Measurements from ENCODE around the gene MCU. TPM values are rescaled to one million over a fixed set of nuclear protein-coding genes. Genes with fewer than 3 reads are reported as not detected.

MCU gene
- total RNA-seq, 2 donors from 2014 or later: 7.9 to 17.1 TPM

- H3K27ac ChIP-seq: no peak overlapping the region
- H3K4me1 ChIP-seq: no peaks in the 10 kb centered on the region
- TF ChIP-seq, protein P1, sequence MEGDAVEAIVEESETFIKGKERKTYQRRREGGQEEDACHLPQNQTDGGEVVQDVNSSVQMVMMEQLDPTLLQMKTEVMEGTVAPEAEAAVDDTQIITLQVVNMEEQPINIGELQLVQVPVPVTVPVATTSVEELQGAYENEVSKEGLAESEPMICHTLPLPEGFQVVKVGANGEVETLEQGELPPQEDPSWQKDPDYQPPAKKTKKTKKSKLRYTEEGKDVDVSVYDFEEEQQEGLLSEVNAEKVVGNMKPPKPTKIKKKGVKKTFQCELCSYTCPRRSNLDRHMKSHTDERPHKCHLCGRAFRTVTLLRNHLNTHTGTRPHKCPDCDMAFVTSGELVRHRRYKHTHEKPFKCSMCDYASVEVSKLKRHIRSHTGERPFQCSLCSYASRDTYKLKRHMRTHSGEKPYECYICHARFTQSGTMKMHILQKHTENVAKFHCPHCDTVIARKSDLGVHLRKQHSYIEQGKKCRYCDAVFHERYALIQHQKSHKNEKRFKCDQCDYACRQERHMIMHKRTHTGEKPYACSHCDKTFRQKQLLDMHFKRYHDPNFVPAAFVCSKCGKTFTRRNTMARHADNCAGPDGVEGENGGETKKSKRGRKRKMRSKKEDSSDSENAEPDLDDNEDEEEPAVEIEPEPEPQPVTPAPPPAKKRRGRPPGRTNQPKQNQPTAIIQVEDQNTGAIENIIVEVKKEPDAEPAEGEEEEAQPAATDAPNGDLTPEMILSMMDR (IDR thresholded peaks at IDR 0.05): no peak
- TF ChIP-seq POLR2A (IDR thresholded peaks at IDR 0.05): no peak
- no peak overlapping the region for H3K4me3 ChIP-seq
- intact Hi-C loops (cut with DNase I): no loop called here
- no peaks in the 10 kb centered on the region for H3K9me3 ChIP-seq
- no peaks in the 10 kb centered on the region for H3K36me3 ChIP-seq (replicated peaks in 1 of 2; ENCODE audit: insufficient read depth in 1 of 2, low read depth in 2 of 2)
- ATAC-seq: no peak
- no peaks in the 10 kb centered on the region for H3K27me3 ChIP-seq
- DNase-seq: no peak
Observed at GRCh38 chr10:72840319-72840718, 148.4 kb downstream of the MCU start.

- TF ChIP-seq, protein P1 (IDR thresholded peaks at IDR 0.05): no peak
- TF ChIP-seq POLR2A (IDR thresholded peaks at IDR 0.05): no peak
- DNase-seq: no peak
- Histone ChIP-seq H3K27ac (no peak overlapping the region), H3K4me1 (no peaks in the 10 kb centered on the region), H3K36me3 (replicated peaks in 1 of 2; ENCODE audit: insufficient read depth in 1 of 2, low read depth in 2 of 2) (no peaks in the 10 kb centered on the region), H3K9me3 (no peaks in the 10 kb centered on the region), H3K4me3 (no peak overlapping the region), H3K27me3 (no peaks in the 10 kb centered on the region)
- intact Hi-C loops (cut with DNase I): no loop called here
- ATAC-seq: no peak
- 80 to 81% methylated on average over 5 of the region's 5 CpGs for WGBS, 2 donors
Observed at GRCh38 chr10:72841487-72841886, 149.5 kb downstream of the MCU start.

DNA sequence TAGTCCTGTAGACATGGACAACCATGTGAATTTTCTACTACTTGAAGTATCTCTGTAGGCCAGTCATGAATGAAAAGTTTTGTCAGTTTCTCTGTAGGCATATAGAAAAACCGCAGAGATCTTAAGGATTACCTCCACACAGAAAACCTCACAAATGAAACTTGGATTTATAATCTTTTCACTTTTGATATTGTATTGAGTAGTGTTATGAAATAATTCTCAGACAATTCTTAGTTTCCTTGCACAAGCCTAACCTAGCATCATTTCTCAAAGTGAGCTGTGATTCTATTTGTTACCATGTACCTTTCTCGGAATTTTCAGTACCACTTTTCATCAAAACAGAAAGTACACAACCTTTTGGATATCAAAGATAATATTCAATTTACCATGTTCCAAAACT is 150.2 kb downstream of the MCU start:
- TF ChIP-seq, protein P1 (IDR thresholded peaks at IDR 0.05): no peak
- no peak for TF ChIP-seq POLR2A (IDR thresholded peaks at IDR 0.05)
- Histone ChIP-seq H3K27ac (no peak overlapping the region), H3K9me3 (no peaks in the 10 kb centered on the region), H3K4me3 (no peak overlapping the region), H3K36me3 (replicated peaks in 1 of 2; ENCODE audit: insufficient read depth in 1 of 2, low read depth in 2 of 2) (no peaks in the 10 kb centered on the region), H3K4me1 (no peaks in the 10 kb centered on the region), H3K27me3 (no peaks in the 10 kb centered on the region)
- 94 to 96% methylated on average over 2 of the region's 2 CpGs for WGBS, 2 donors
- ATAC-seq (no peak), DNase-seq (no peak)
- intact Hi-C loops (cut with DNase I): no loop called here

DNA sequence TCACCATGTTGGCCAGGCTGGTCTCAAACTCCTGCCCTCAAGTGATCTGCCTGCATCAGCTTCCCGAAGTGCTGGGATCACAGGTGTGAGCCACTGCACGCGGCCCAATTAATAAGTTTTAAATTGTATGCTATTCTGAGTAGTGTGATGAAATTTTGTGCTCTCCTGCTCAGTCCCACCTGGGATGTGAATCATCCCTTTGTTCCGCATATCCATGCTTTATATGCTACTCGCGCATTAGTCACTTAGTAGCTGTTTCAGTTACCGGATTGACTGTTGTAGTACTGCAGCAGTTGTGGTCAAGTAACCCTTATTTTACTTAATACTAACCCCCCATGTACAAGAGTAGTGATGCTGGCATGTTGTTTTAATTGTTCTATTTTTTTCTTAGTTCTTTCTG is 154.3 kb downstream of the MCU start:
- H3K9me3 ChIP-seq: no peaks in the 10 kb centered on the region
- 73 to 83% methylated on average over 7 of the region's 7 CpGs for WGBS, 2 donors
- DNase-seq (no peak), ATAC-seq (no peak)
- TF ChIP-seq, protein P1 (IDR thresholded peaks at IDR 0.05): no peak
- TF ChIP-seq POLR2A (IDR thresholded peaks at IDR 0.05): no peak
- no peaks in the 10 kb centered on the region for H3K27me3 ChIP-seq
- no peak overlapping the region for H3K4me3 ChIP-seq
- intact Hi-C loops (cut with DNase I): no loop called here
- H3K36me3 ChIP-seq (replicated peaks in 1 of 2; ENCODE audit: insufficient read depth in 1 of 2, low read depth in 2 of 2): no peaks in the 10 kb centered on the region
- no peaks in the 10 kb centered on the region for H3K4me1 ChIP-seq
- no peak overlapping the region for H3K27ac ChIP-seq

DNA sequence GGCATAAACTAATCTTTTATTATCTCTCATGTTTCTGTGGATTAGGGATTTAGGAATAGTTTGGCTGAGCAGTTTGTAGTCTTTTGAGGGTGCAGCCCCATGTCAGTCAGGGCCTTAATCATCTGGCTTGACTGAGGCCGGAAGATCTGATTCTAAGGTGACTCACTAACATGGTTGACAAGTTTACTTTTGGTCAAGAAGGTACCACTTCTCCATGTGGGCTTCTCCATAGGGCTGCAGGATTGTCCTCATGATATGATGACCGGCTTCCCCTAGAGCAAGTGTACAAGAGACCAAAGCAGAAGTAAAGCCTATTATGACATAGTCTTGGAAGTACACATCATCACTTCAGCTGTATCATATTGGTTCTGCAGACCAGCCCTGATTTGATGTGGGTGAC is 155.7 kb downstream of the MCU start:
- ATAC-seq (no peak), DNase-seq (no peak)
- Histone ChIP-seq H3K27me3 (no peaks in the 10 kb centered on the region), H3K4me3 (no peak overlapping the region), H3K4me1 (no peaks in the 10 kb centered on the region), H3K36me3 (replicated peaks in 1 of 2; ENCODE audit: insufficient read depth in 1 of 2, low read depth in 2 of 2) (no peaks in the 10 kb centered on the region), H3K27ac (no peak overlapping the region), H3K9me3 (no peaks in the 10 kb centered on the region)
- TF ChIP-seq, protein P1 (IDR thresholded peaks at IDR 0.05): no peak
- no peak for TF ChIP-seq POLR2A (IDR thresholded peaks at IDR 0.05)
- intact Hi-C loops (cut with DNase I): no loop called here
- 91 to 95% methylated on average over 2 of the region's 2 CpGs for WGBS, 2 donors

All from body of pancreas (tissue), 4 donors.